ENCODE results near the gene ST6GAL1. TPM values are rescaled to one million over a fixed set of nuclear protein-coding genes. Genes with fewer than 3 reads are reported as not detected.

The ST6GAL1 gene
- total RNA-seq, 4 donors from 2014 or later = 11.1 to 29.8 (median 18.6) TPM

- H3K36me3 ChIP-seq = no peaks in the 10 kb centered on the region
- in situ Hi-C loops (cut with MboI; ENCODE audit: low sequenced_read_pairs in 4 of 4) = no loop called here
- ATAC-seq = no peak
- H3K9me3 ChIP-seq = no peaks in the 10 kb centered on the region
- TF ChIP-seq POLR2A (IDR thresholded peaks at IDR 0.05) = no peak
- no peak for TF ChIP-seq CTCF (IDR thresholded peaks at IDR 0.05 in 4 of 5, conservative IDR thresholded peaks at IDR 0.05 in 1 of 5)
- H3K27ac ChIP-seq = peak overlapping the region in 3 of 4 donors; percentile 28 to 58 (median 37)
- peaks cover 0 to 34% of the 10 kb centered on the region in 2 donors for H3K4me1 ChIP-seq
- intact Hi-C loops (cut with DNase I; ENCODE audit: low total_unique reads) = no loop called here
- DNase-seq = no peak
- no peak overlapping the region for H3K4me3 ChIP-seq
- no peaks in the 10 kb centered on the region for H3K27me3 ChIP-seq
Measured at GRCh38 chr3:187013159-187013716, 82.9 kb downstream of the ST6GAL1 start.

DNA sequence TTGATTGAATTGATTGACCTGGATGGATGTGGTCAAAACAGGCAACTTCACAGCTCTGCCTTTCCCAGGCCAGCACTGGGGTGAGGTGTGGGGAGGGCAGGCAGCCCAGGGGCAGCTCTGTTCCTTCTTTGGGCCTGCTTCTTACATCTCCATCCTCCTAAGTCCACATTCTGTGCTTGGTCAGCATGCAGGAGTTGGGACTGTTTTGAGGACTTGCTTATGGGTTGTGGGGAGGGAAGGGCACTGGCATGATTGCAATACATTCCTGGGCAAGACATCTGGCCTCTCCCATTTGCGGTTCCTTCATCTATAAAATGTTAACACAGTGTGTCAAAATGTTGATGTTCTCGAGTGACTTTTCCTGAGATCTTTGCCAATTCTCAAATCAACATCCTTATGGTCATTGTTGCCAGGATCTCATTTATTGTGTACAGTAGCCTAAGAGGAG, 84.1 kb downstream of the ST6GAL1 start:
- TF ChIP-seq POLR2A (IDR thresholded peaks at IDR 0.05) (no peak), CTCF (IDR thresholded peaks at IDR 0.05 in 4 of 5, conservative IDR thresholded peaks at IDR 0.05 in 1 of 5) (no peak)
- DNase-seq = no peak
- ATAC-seq = no peak
- Histone ChIP-seq H3K9me3 (no peaks in the 10 kb centered on the region), H3K4me1 (peaks cover 0 to 34% of the 10 kb centered on the region in 2 donors), H3K27ac (peak overlapping the region in 1 of 4 donors; percentile 26), H3K4me3 (no peak overlapping the region), H3K27me3 (no peaks in the 10 kb centered on the region), H3K36me3 (no peaks in the 10 kb centered on the region)
- in situ Hi-C loops (cut with MboI; ENCODE audit: low sequenced_read_pairs in 4 of 4) = no loop called here
- intact Hi-C loops (cut with DNase I; ENCODE audit: low total_unique reads) = no loop called here

DNA sequence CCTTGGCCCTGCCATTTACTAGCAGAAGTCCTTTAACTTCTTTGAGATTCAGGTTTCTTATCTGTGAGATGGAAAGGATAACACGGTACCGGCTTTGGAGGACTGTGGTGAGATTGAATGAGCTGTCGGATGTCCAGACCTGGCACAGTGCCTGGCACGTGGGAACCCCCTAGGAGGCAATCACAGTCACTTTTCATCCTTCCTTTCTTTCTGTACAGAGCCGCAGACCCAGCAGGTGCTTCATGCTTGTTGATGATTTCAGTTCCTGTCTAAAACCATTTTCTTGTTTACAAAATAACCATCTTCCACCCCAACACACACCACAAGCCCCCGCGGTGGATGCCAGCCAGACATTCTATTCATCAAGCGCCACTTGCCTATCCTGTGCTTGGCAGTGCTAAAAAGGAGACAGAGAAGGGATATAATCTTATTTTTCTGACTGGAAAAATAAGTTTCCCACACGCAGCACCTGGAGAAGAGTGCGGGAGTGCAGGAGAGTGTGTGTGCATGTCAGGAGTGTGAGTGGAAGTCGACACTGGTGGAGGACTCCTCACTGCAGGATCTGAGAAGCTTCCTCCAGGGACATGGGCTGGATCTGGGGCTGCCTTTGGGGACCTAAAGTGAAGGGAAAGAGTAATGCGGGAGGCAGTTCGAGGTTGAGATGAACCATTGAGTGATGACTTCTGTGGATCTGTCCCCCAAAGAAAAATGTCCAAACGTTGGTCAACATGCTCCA, 85.7 kb downstream of the ST6GAL1 start:
- in situ Hi-C loops (cut with MboI; ENCODE audit: low sequenced_read_pairs in 4 of 4) (no loop called here), intact Hi-C loops (cut with DNase I; ENCODE audit: low total_unique reads) (no loop called here)
- Histone ChIP-seq H3K9me3 (no peaks in the 10 kb centered on the region), H3K36me3 (no peaks in the 10 kb centered on the region), H3K4me3 (no peak overlapping the region), H3K27ac (no peak overlapping the region), H3K4me1 (peaks cover 0 to 31% of the 10 kb centered on the region in 2 donors), H3K27me3 (no peaks in the 10 kb centered on the region)
- DNase-seq (no peak), ATAC-seq (no peak)
- TF ChIP-seq CTCF (IDR thresholded peaks at IDR 0.05 in 4 of 5, conservative IDR thresholded peaks at IDR 0.05 in 1 of 5) (no peak), POLR2A (IDR thresholded peaks at IDR 0.05) (no peak)

GRCh38 chr3:187016639-187017345, 86.5 kb downstream of the ST6GAL1 start:
- H3K4me3 ChIP-seq = no peak overlapping the region
- peaks cover 0 to 27% of the 10 kb centered on the region in 2 donors for H3K4me1 ChIP-seq
- H3K27ac ChIP-seq = peak overlapping the region in 1 of 4 donors; percentile 11
- in situ Hi-C loops (cut with MboI; ENCODE audit: low sequenced_read_pairs in 4 of 4) = no loop called here
- peak in 1 of 2 donors; percentile 42 for ATAC-seq
- H3K9me3 ChIP-seq = no peaks in the 10 kb centered on the region
- TF ChIP-seq POLR2A (IDR thresholded peaks at IDR 0.05) (no peak), CTCF (IDR thresholded peaks at IDR 0.05 in 4 of 5, conservative IDR thresholded peaks at IDR 0.05 in 1 of 5) (no peak)
- intact Hi-C loops (cut with DNase I; ENCODE audit: low total_unique reads) = no loop called here
- no peaks in the 10 kb centered on the region for H3K36me3 ChIP-seq
- DNase-seq = no peak
- no peaks in the 10 kb centered on the region for H3K27me3 ChIP-seq

All from gastrocnemius medialis (tissue), 4 donors.